ENCODE measurements around the gene N4BP3. TPM values are rescaled to one million over a fixed set of nuclear protein-coding genes. Genes with fewer than 3 reads are reported as not detected.

N4BP3 gene
- total and polyA plus RNA-seq, 12 donors: 0.31 to 2.6 (median 0.89) TPM

- H3K36me3 ChIP-seq (replicated peaks in 1 of 2): no peaks in the 10 kb centered on the region
- no peaks in the 10 kb centered on the region for H3K9me3 ChIP-seq (replicated peaks in 1 of 3)
- 88 to 94% (median 89%) methylated on average over 9 of the region's 9 CpGs for WGBS, 4 donors
- no peaks in the 10 kb centered on the region for H3K4me1 ChIP-seq (replicated peaks in 1 of 2)
- no peaks in the 10 kb centered on the region for H3K27me3 ChIP-seq
- no peak overlapping the region for H3K4me3 ChIP-seq
- TF ChIP-seq CTCF (IDR thresholded peaks at IDR 0.05) (no peak), POLR2A (IDR thresholded peaks at IDR 0.05) (no peak)
- no peak overlapping the region for H3K27ac ChIP-seq
- no peak for DNase-seq
- intact Hi-C loops (cut with DNase I): no loop called here
Observed at GRCh38 chr5:178080618-178081410, 32.5 kb upstream of the N4BP3 start.

- TF ChIP-seq POLR2A (IDR thresholded peaks at IDR 0.05): no peak
- TF ChIP-seq CTCF (IDR thresholded peaks at IDR 0.05): no peak
- no peaks in the 10 kb centered on the region for H3K36me3 ChIP-seq (replicated peaks in 1 of 2)
- H3K4me3 ChIP-seq: no peak overlapping the region
- H3K4me1 ChIP-seq (replicated peaks in 1 of 2): no peaks in the 10 kb centered on the region
- DNase-seq: peak in 1 of 7 donors; percentile 11
- H3K27me3 ChIP-seq: no peaks in the 10 kb centered on the region
- no peak overlapping the region for H3K27ac ChIP-seq
- H3K9me3 ChIP-seq (replicated peaks in 1 of 3): no peaks in the 10 kb centered on the region
- WGBS, 4 donors: 46 to 58% (median 51%) methylated on average over 12 of the region's 12 CpGs
- intact Hi-C loops (cut with DNase I): no loop called here
Observed at GRCh38 chr5:178081571-178082243, 31.6 kb upstream of the N4BP3 start.

GRCh38 chr5:178083922-178084321, 29.4 kb upstream of the N4BP3 start:
- 81 to 90% (median 85%) methylated on average over 6 of the region's 6 CpGs for WGBS, 4 donors
- Histone ChIP-seq H3K4me1 (replicated peaks in 1 of 2) (no peaks in the 10 kb centered on the region), H3K9me3 (replicated peaks in 1 of 3) (no peaks in the 10 kb centered on the region), H3K27me3 (no peaks in the 10 kb centered on the region), H3K36me3 (replicated peaks in 1 of 2) (no peaks in the 10 kb centered on the region), H3K27ac (no peak overlapping the region), H3K4me3 (no peak overlapping the region)
- intact Hi-C loops (cut with DNase I): no loop called here
- no peak for DNase-seq
- TF ChIP-seq CTCF (IDR thresholded peaks at IDR 0.05) (no peak), POLR2A (IDR thresholded peaks at IDR 0.05) (no peak)

- Histone ChIP-seq H3K9me3 (replicated peaks in 1 of 3) (no peaks in the 10 kb centered on the region), H3K36me3 (replicated peaks in 1 of 2) (no peaks in the 10 kb centered on the region), H3K27ac (no peak overlapping the region), H3K4me1 (replicated peaks in 1 of 2) (no peaks in the 10 kb centered on the region), H3K27me3 (peaks cover 5% of the 10 kb centered on the region), H3K4me3 (no peak overlapping the region)
- no peak for DNase-seq
- 62 to 77% (median 70%) methylated on average over 6 of the region's 6 CpGs for WGBS, 4 donors
- TF ChIP-seq CTCF (IDR thresholded peaks at IDR 0.05) (no peak), POLR2A (IDR thresholded peaks at IDR 0.05) (no peak)
- intact Hi-C loops (cut with DNase I): no loop called here
Observed at GRCh38 chr5:178085316-178085715, 28.0 kb upstream of the N4BP3 start.
